HEK293T (cell line): Measurements from ENCODE around the gene HPSE2.

Experiments
- ARNT ChIP-seq: fragments of 450-650 bp; IDR thresholded peaks from 2 replicates; pipeline ENCODE4 v1.6.1; 2017; ENCODE audit warnings: mild to moderate bottlenecking
- BHLHE40 ChIP-seq: fragments of 450-650 bp; IDR thresholded peaks from 2 replicates; pipeline ENCODE4 v1.6.1; 2016; ENCODE audit warnings: mild to moderate bottlenecking, moderate library complexity, borderline replicate concordance
- ELF4 ChIP-seq: fragments of 450-650 bp; IDR thresholded peaks from 2 replicates; pipeline ENCODE4 v1.6.1; 2017; ENCODE audit warnings: antibody characterized with exemption
- FOXA1 ChIP-seq: fragments of 450-650 bp; IDR thresholded peaks from 2 replicates; pipeline ENCODE4 v1.6.1; 2016; ENCODE audit warnings: mild to moderate bottlenecking
- FOXK2 ChIP-seq: fragments of 450-650 bp; IDR thresholded peaks from 2 replicates; pipeline ENCODE4 v1.6.1; 2016; ENCODE audit warnings: mild to moderate bottlenecking
- NFRKB ChIP-seq: fragments of 450-650 bp; IDR thresholded peaks from 2 replicates; pipeline ENCODE4 v1.6.1; 2016; ENCODE audit warnings: mild to moderate bottlenecking, moderate library complexity
- SP1 ChIP-seq: fragments of 450-650 bp; IDR thresholded peaks from 2 replicates; pipeline ENCODE4 v1.6.1; 2017
- ZNF384 ChIP-seq: fragments of 450-650 bp; IDR thresholded peaks from 2 replicates; pipeline ENCODE4 v1.6.1; 2016
- TF ChIP-seq, protein P1 (sequence below): fragments of 450-650 bp; IDR thresholded peaks from 2 replicates; pipeline ENCODE4 v1.6.1; 2016

DNA sequence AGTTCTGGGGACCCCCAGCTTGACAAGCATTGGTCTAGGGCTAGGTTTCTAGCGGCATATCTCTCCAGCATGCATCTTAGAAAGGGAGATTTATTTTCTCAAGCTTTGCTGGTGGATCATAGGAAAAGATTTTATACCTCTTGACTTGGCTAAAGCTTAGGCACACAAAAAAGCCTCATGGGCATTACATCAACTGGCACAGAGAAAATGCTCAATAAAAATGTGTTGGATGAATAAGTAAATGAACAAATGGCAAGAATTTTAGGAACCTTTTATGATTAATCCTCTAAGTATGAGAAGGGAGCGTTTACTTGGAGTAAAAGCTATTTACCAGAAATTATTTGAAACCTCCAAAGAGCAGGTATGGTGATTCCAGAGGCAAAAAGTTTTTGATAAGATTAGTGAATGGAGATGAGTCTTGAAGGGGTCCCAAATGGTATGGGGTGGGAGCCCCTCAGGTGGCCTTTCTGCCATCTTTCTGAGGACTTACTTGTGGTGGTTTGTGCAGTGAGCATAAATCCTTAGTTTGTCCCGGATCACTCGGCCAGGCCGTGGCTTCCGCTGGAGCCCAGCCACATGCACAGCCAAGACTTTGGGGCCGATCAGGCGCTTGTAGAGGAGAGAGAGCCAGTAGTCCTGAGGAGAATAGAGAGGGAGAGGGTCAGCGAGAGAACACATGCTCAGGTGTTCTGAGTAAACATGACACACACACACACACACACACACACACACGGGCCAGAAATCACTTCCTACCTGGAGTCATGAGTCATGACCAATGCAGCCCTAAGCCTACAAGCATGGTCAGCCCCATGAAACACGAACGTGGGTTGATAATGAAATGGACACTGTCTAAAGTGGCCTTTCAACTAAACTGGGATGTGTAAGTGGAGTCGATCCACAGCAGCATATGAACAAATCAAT is 745.8 kb downstream of the HPSE2 start:
- TF ChIP-seq FOXK2, result no peak
- no peak for TF ChIP-seq FOXA1
- TF ChIP-seq ARNT, result no peak
- no peak for TF ChIP-seq BHLHE40
- no peak for TF ChIP-seq NFRKB
- no peak for TF ChIP-seq ELF4
- TF ChIP-seq SP1, result no peak
- TF ChIP-seq ZNF384, result no peak
- TF ChIP-seq, protein P1, sequence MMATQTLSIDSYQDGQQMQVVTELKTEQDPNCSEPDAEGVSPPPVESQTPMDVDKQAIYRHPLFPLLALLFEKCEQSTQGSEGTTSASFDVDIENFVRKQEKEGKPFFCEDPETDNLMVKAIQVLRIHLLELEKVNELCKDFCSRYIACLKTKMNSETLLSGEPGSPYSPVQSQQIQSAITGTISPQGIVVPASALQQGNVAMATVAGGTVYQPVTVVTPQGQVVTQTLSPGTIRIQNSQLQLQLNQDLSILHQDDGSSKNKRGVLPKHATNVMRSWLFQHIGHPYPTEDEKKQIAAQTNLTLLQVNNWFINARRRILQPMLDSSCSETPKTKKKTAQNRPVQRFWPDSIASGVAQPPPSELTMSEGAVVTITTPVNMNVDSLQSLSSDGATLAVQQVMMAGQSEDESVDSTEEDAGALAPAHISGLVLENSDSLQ, result no peak
